RPMI8226 (cell line): ENCODE measurements around the gene AMPD3.

Source experiments
- DNase-seq: peaks from one replicate; pipeline ENCODE4 v3.0.0-alpha.2; 2015

The AMPD3 gene

GRCh38 chr11:10439351-10439750 lies 15.7 kb upstream of the AMPD3 start:
- DNase-seq, result no peak

- no peak for DNase-seq
Observed at GRCh38 chr11:10439924-10440323, 15.1 kb upstream of the AMPD3 start.

GRCh38 chr11:10440401-10440800 lies 14.7 kb upstream of the AMPD3 start:
- no peak for DNase-seq

- no peak for DNase-seq
Observed at GRCh38 chr11:10441091-10441490, 14.0 kb upstream of the AMPD3 start.

- DNase-seq, result no peak
Observed at GRCh38 chr11:10441652-10442503, 13.2 kb upstream of the AMPD3 start.

GRCh38 chr11:10443152-10443551 lies 11.9 kb upstream of the AMPD3 start:
- DNase-seq, result no peak

- DNase-seq, result no peak
Observed at GRCh38 chr11:10443721-10444235, 11.3 kb upstream of the AMPD3 start.

- DNase-seq, result no peak
Observed at GRCh38 chr11:10444725-10445315, 10.2 kb upstream of the AMPD3 start.

GRCh38 chr11:10447445-10447844 lies 7.6 kb upstream of the AMPD3 start:
- no peak for DNase-seq

- DNase-seq, result peak; percentile 71
Observed at GRCh38 chr11:10450462-10451425, 4.3 kb upstream of the AMPD3 start.

- DNase-seq, result peak; percentile 25
Observed at GRCh38 chr11:10451426-10452116, 3.5 kb upstream of the AMPD3 start.

- DNase-seq, result no peak
Observed at GRCh38 chr11:10452211-10452767, 2.8 kb upstream of the AMPD3 start.

GRCh38 chr11:10453261-10453660 lies 1.8 kb upstream of the AMPD3 start:
- no peak for DNase-seq

GRCh38 chr11:10455637-10456487 lies 798 bp downstream of the AMPD3 start:
- peak; percentile 84 for DNase-seq

- DNase-seq, result peak; percentile 50
Observed at GRCh38 chr11:10456519-10456918, 1.5 kb downstream of the AMPD3 start.

- peak; percentile 16 for DNase-seq
Observed at GRCh38 chr11:10457901-10458300, 2.8 kb downstream of the AMPD3 start.

GRCh38 chr11:10459029-10459970 lies 4.2 kb downstream of the AMPD3 start:
- peak; percentile 62 for DNase-seq

- peak; percentile 62 for DNase-seq
Observed at GRCh38 chr11:10460611-10461275, 5.7 kb downstream of the AMPD3 start.

GRCh38 chr11:10461276-10461790 lies 6.3 kb downstream of the AMPD3 start:
- no peak for DNase-seq
